Liver (tissue), 9 donors: ENCODE results near the gene GRK2. TPM values are rescaled to one million over a fixed set of nuclear protein-coding genes. Genes with fewer than 3 reads are reported as not detected.
A peak's percentile ranks its signal among the peaks of the same experiment; 100 is the strongest.

ENCODE experiments used
- DNase-seq: peaks from one replicate; pipeline ENCODE4 v3.0.0-alpha.2; 2017; ENCODE audit warnings: low spot score
- H3K27ac ChIP-seq, 2 donors: one replicate each; pipeline ENCODE4 v1.7.0; 2013; ENCODE audit warnings: inconsistent platforms in 2 of 2, low read length in 2 of 2, control low read depth in 1 of 2, low read depth in 1 of 2, mild to moderate bottlenecking in 1 of 2
- H3K27me3 ChIP-seq, 4 donors: one replicate each; pipeline versions ENCODE4 v1.6.1 to v1.7.0; 2013; ENCODE audit warnings: low read length in 3 of 4, inconsistent platforms in 1 of 4, mild to moderate bottlenecking in 1 of 4, moderate library complexity in 1 of 4; ENCODE audit not compliant: control insufficient read depth in 4 of 4, insufficient read depth in 4 of 4
- H3K36me3 ChIP-seq, 4 donors: one replicate each; pipeline versions ENCODE4 v1.6.1 to v1.7.0; 2013; ENCODE audit warnings: low read length in 3 of 4, mild to moderate bottlenecking in 3 of 4, low read depth in 1 of 4, moderate library complexity in 1 of 4; ENCODE audit not compliant: control insufficient read depth in 4 of 4, insufficient read depth in 3 of 4
- H3K4me1 ChIP-seq, 4 donors: one replicate each; pipeline versions ENCODE4 v1.6.1 to v1.7.0; 2013; ENCODE audit warnings: low read length in 3 of 4, mild to moderate bottlenecking in 3 of 4, moderate library complexity in 1 of 4; ENCODE audit not compliant: control insufficient read depth in 4 of 4, insufficient read depth in 4 of 4
- H3K4me3 ChIP-seq, 3 donors: one replicate each; pipeline versions ENCODE4 v1.6.1 to v1.7.0; 2013; ENCODE audit warnings: low read length in 3 of 3, control low read depth in 1 of 3, low read depth in 1 of 3, mild to moderate bottlenecking in 1 of 3
- H3K9ac ChIP-seq, 2 donors: one replicate each; pipeline ENCODE4 v1.7.0; 2013; ENCODE audit warnings: low read length in 2 of 2, mild to moderate bottlenecking in 2 of 2, moderate library complexity in 2 of 2, control low read depth in 1 of 2, low read depth in 1 of 2
- H3K9me3 ChIP-seq, 4 donors: one replicate each; pipeline versions ENCODE4 v1.6.1 to v1.7.0; 2013; ENCODE audit warnings: low read length in 3 of 4; ENCODE audit not compliant: control insufficient read depth in 4 of 4
- EGR1 ChIP-seq, 2 donors: IDR thresholded peaks; 2 replicates each; pipeline ENCODE4 v1.6.1; 2016 to 2018; ENCODE audit warnings: antibody characterized with exemption in 2 of 2, low read depth in 2 of 2
- FOXA1 ChIP-seq: IDR thresholded peaks from 2 replicates; pipeline ENCODE4 v1.6.1; 2016; ENCODE audit warnings: antibody characterized with exemption
- FOXA2 ChIP-seq: IDR thresholded peaks from 2 replicates; pipeline ENCODE4 v1.6.1; 2016; ENCODE audit warnings: antibody characterized with exemption
- GABPA ChIP-seq, 2 donors: IDR thresholded peaks in 1 of 2; conservative IDR thresholded peaks in 1 of 2; 2 replicates each; pipeline ENCODE4 v1.6.1; 2016; ENCODE audit warnings: antibody characterized with exemption in 2 of 2, mild to moderate bottlenecking in 1 of 2, moderate library complexity in 1 of 2
- HNF4A ChIP-seq, 2 donors: conservative IDR thresholded peaks; 2 replicates each; pipeline ENCODE4 v1.6.1; 2016; ENCODE audit warnings: antibody characterized with exemption in 2 of 2, mild to moderate bottlenecking in 2 of 2
- JUND ChIP-seq, 2 donors: IDR thresholded peaks; 2 replicates each; pipeline ENCODE4 v1.6.1; 2016; ENCODE audit warnings: antibody characterized with exemption in 2 of 2
- MAX ChIP-seq: IDR thresholded peaks from 2 replicates; pipeline ENCODE4 v1.6.1; 2016; ENCODE audit warnings: antibody characterized with exemption
- NR2F2 ChIP-seq: IDR thresholded peaks from 2 replicates; pipeline ENCODE4 v1.6.1; 2016; ENCODE audit warnings: antibody characterized with exemption
- RXRA ChIP-seq, 2 donors: IDR thresholded peaks; 2 replicates each; pipeline ENCODE4 v1.6.1; 2017 to 2018; ENCODE audit warnings: antibody characterized with exemption in 2 of 2, mild to moderate bottlenecking in 1 of 2
- SP1 ChIP-seq: IDR thresholded peaks from 2 replicates; pipeline ENCODE4 v1.6.1; 2018; ENCODE audit warnings: antibody characterized with exemption, mild to moderate bottlenecking
- TAF1 ChIP-seq: conservative IDR thresholded peaks from 2 replicates; pipeline ENCODE4 v1.6.1; 2016; ENCODE audit warnings: antibody characterized with exemption, mild to moderate bottlenecking
- YY1 ChIP-seq: IDR thresholded peaks from 2 replicates; pipeline ENCODE4 v1.6.1; 2016; ENCODE audit warnings: antibody characterized with exemption, mild to moderate bottlenecking
- WGBS: extraction: QIAGEN DNeasy Blood & Tissue Kit; methylation state at CpG from one replicate; pipeline ENCODE4 v1.1.7; 2013; 5-methylcytosine and 5-hydroxymethylcytosine counted together
- polyA plus RNA-seq, 2 donors: library from polyadenylated mRNA; stranded (reverse) in 1 of 2; unstranded in 1 of 2; fragments of 200-250 nt in 1 of 2; fragments of >200 nt in 1 of 2; fragmentation: Nextera tagmentation in 1 of 2; extraction: Ambion mirVana in 1 of 2; gene quantifications; one replicate each; pipeline versions ENCODE4 v1.2.1 to v1.2.3, GENCODE V29; 2013 to 2015
- total RNA-seq, 2 donors: library from RNA; depleted of rRNA; stranded (reverse); fragments of >200 nt; gene quantifications; one replicate each; pipeline ENCODE4 v1.2.3, GENCODE V29; 2014
- TF ChIP-seq, protein P1 (sequence below): IDR thresholded peaks from 2 replicates; pipeline ENCODE4 v1.6.1; 2016; ENCODE audit warnings: antibody characterized with exemption, mild to moderate bottlenecking
- TF ChIP-seq, protein P2 (sequence below): IDR thresholded peaks from 2 replicates; pipeline ENCODE4 v1.6.1; 2016; ENCODE audit warnings: antibody characterized with exemption
- TF ChIP-seq, protein P3 (sequence below): fragments of 150-350 bp; IDR thresholded peaks from 2 replicates; pipeline ENCODE4 v1.5.1; 2017; ENCODE audit warnings: improper control_type of control experiment, low read depth, low read length; ENCODE audit not compliant: missing input control
- TF ChIP-seq, protein P4 (sequence below): IDR thresholded peaks from 2 replicates; pipeline ENCODE4 v1.6.1; 2016; ENCODE audit warnings: antibody characterized with exemption
- donor health status: healthy.
- donor health status: healthy.
- donor health status: healthy.
- donor health status: healthy.
- donor health status: healthy.

Gene GRK2
- total and polyA plus RNA-seq, 4 donors = 13.4 to 41.4 (median 31.7) TPM

DNA sequence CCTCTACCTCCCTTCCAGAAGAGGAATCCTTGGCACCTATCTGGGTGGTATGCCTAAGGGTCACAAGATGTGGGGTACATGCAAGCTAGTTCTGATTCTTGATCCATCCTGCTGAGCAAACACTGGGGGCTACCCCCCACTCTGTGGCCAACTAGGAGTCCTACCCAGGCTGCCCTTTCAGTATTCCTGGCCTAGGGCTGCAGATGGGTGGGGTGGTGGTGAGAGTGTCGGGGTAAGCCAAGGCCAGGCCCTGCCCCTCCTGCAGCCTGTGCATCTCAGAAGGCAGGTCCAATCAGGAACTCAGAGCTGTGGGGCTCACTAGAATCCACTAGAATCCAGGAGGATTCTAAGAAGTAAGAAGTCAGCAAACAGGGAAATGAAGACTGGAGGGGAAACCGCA lies 47.9 kb downstream of the GRK2 start (continued):
- TF ChIP-seq, protein P1, sequence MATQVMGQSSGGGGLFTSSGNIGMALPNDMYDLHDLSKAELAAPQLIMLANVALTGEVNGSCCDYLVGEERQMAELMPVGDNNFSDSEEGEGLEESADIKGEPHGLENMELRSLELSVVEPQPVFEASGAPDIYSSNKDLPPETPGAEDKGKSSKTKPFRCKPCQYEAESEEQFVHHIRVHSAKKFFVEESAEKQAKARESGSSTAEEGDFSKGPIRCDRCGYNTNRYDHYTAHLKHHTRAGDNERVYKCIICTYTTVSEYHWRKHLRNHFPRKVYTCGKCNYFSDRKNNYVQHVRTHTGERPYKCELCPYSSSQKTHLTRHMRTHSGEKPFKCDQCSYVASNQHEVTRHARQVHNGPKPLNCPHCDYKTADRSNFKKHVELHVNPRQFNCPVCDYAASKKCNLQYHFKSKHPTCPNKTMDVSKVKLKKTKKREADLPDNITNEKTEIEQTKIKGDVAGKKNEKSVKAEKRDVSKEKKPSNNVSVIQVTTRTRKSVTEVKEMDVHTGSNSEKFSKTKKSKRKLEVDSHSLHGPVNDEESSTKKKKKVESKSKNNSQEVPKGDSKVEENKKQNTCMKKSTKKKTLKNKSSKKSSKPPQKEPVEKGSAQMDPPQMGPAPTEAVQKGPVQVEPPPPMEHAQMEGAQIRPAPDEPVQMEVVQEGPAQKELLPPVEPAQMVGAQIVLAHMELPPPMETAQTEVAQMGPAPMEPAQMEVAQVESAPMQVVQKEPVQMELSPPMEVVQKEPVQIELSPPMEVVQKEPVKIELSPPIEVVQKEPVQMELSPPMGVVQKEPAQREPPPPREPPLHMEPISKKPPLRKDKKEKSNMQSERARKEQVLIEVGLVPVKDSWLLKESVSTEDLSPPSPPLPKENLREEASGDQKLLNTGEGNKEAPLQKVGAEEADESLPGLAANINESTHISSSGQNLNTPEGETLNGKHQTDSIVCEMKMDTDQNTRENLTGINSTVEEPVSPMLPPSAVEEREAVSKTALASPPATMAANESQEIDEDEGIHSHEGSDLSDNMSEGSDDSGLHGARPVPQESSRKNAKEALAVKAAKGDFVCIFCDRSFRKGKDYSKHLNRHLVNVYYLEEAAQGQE = no peak
- TF ChIP-seq SP1 = no peak
- TF ChIP-seq FOXA2 = no peak
- TF ChIP-seq NR2F2 = no peak
- TF ChIP-seq RXRA (IDR thresholded peaks at IDR 0.05) = no peak

DNA sequence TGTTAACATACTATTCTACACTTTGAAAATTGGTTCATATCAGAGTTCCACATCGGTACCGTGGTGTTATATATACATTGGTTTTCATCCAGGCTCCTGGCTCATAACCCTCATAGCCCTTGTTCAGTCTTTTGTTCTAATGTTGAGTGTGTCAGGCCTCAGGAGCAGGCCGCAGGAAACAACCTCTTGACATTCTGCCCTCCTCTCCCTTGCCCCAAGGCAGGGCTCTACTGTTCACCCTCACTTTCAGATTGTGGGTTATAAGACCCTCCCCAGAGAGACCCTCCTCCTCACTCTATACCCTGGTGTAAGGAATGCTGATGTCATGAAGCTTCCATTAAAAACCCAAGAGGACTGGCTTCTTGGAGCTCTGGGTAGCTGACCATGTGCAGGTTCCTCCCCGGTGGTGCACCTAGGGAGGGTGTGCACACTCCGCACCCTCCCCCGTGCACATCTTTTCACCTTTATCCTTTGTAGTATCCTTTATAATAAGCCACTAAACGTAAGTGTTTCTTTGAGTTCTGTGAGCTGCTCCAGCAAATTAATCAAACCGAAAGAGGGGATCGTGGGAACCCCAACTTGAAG lies 49.1 kb downstream of the GRK2 start:
- no peak overlapping the region for H3K9ac ChIP-seq
- H3K4me3 ChIP-seq = no peak overlapping the region
- no peaks in the 10 kb centered on the region for H3K9me3 ChIP-seq
- TF ChIP-seq GABPA (IDR thresholded peaks at IDR 0.05 in 1 of 2, conservative IDR thresholded peaks at IDR 0.05 in 1 of 2) (no peak), HNF4A (conservative IDR thresholded peaks at IDR 0.05) (no peak), RXRA (IDR thresholded peaks at IDR 0.05) (no peak)
- peaks cover 0 to 2% (median under 1%) of the 10 kb centered on the region in 4 donors for H3K36me3 ChIP-seq
- 90% methylated on average over 9 of the region's 9 CpGs for WGBS
- no peak overlapping the region for H3K27ac ChIP-seq
- H3K4me1 ChIP-seq = peaks cover 1 to 12% (median 5%) of the 10 kb centered on the region in 4 donors
- H3K27me3 ChIP-seq = no peaks in the 10 kb centered on the region
- no peak for DNase-seq

DNA sequence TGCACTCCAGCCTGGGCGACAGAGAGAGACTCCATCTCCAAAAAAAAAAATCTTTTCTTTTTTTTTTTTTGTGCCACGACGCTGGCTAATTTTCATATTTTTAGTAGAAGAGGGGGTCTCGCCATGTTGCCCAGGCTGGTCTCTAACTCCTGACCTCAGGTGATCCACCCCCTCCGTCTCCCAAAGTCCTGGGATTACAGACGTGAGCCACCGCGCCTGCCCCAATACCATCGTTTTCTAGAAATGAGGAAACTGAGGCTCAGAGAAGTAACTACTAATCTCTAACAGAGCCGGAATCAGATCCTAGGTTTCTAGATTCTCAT lies 50.6 kb downstream of the GRK2 start:
- no peaks in the 10 kb centered on the region for H3K27me3 ChIP-seq
- TF ChIP-seq FOXA1 (no peak), TAF1 (no peak), NR2F2 (no peak), GABPA (IDR thresholded peaks at IDR 0.05 in 1 of 2, conservative IDR thresholded peaks at IDR 0.05 in 1 of 2) (no peak), RXRA (IDR thresholded peaks at IDR 0.05) (no peak), JUND (IDR thresholded peaks at IDR 0.05) (no peak), MAX (no peak), SP1 (no peak), FOXA2 (no peak), HNF4A (conservative IDR thresholded peaks at IDR 0.05) (no peak), EGR1 (IDR thresholded peaks at IDR 0.05; ENCODE audit: low read depth in 2 of 2) (no peak), YY1 (no peak)
- TF ChIP-seq, protein P2, sequence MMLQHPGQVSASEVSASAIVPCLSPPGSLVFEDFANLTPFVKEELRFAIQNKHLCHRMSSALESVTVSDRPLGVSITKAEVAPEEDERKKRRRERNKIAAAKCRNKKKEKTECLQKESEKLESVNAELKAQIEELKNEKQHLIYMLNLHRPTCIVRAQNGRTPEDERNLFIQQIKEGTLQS = no peak
- TF ChIP-seq, protein P3, sequence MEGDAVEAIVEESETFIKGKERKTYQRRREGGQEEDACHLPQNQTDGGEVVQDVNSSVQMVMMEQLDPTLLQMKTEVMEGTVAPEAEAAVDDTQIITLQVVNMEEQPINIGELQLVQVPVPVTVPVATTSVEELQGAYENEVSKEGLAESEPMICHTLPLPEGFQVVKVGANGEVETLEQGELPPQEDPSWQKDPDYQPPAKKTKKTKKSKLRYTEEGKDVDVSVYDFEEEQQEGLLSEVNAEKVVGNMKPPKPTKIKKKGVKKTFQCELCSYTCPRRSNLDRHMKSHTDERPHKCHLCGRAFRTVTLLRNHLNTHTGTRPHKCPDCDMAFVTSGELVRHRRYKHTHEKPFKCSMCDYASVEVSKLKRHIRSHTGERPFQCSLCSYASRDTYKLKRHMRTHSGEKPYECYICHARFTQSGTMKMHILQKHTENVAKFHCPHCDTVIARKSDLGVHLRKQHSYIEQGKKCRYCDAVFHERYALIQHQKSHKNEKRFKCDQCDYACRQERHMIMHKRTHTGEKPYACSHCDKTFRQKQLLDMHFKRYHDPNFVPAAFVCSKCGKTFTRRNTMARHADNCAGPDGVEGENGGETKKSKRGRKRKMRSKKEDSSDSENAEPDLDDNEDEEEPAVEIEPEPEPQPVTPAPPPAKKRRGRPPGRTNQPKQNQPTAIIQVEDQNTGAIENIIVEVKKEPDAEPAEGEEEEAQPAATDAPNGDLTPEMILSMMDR = no peak
- TF ChIP-seq, protein P4, sequence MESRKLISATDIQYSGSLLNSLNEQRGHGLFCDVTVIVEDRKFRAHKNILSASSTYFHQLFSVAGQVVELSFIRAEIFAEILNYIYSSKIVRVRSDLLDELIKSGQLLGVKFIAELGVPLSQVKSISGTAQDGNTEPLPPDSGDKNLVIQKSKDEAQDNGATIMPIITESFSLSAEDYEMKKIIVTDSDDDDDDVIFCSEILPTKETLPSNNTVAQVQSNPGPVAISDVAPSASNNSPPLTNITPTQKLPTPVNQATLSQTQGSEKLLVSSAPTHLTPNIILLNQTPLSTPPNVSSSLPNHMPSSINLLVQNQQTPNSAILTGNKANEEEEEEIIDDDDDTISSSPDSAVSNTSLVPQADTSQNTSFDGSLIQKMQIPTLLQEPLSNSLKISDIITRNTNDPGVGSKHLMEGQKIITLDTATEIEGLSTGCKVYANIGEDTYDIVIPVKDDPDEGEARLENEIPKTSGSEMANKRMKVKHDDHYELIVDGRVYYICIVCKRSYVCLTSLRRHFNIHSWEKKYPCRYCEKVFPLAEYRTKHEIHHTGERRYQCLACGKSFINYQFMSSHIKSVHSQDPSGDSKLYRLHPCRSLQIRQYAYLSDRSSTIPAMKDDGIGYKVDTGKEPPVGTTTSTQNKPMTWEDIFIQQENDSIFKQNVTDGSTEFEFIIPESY = no peak
- peak overlapping the region; percentile 76 to 88 for H3K9ac ChIP-seq
- peaks cover 0 to under 1% (median 0%) of the 10 kb centered on the region in 4 donors for H3K36me3 ChIP-seq
- DNase-seq = no peak
- H3K27ac ChIP-seq = peak overlapping the region; percentile 94 to 96
- no peaks in the 10 kb centered on the region for H3K9me3 ChIP-seq
- H3K4me3 ChIP-seq = peak overlapping the region; percentile 86 to 95 (median 94)
- peaks cover 1 to 12% (median 5%) of the 10 kb centered on the region in 4 donors for H3K4me1 ChIP-seq
- under 1% methylated on average over 10 of the region's 10 CpGs for WGBS
